Measurements from ENCODE around the gene PDGFB. TPM values are rescaled to one million over a fixed set of nuclear protein-coding genes. Genes with fewer than 3 reads are reported as not detected.

Gene PDGFB
- total RNA-seq, 1 donor from 2014 or later: 27.3 TPM

GRCh38 chr22:39246690-39247332 lies 2.0 kb upstream of the PDGFB start:
- Histone ChIP-seq H3K27me3 (ENCODE audit: insufficient read depth, low read length) (peaks cover 39% of the 10 kb centered on the region), H3K4me1 (ENCODE audit: insufficient read depth, low read length) (peaks cover 12% of the 10 kb centered on the region), H3K9ac (ENCODE audit: low read length) (no peak overlapping the region), H4K20me1 (ENCODE audit: insufficient read depth, low read length) (no peaks in the 10 kb centered on the region), H3K4me2 (ENCODE audit: low read length) (no peak overlapping the region), H2AFZ (ENCODE audit: low read depth, low read length) (no peak overlapping the region), H3K79me2 (ENCODE audit: insufficient read depth, low read length) (no peaks in the 10 kb centered on the region), H3K36me3 (ENCODE audit: insufficient read depth, low read length) (no peaks in the 10 kb centered on the region), H3K27ac (ENCODE audit: low read depth, low read length) (no peak overlapping the region), H3K4me3 (ENCODE audit: insufficient read depth, low read depth, low read length) (no peak overlapping the region), H3K9me3 (ENCODE audit: insufficient read depth, low read depth, low read length) (no peaks in the 10 kb centered on the region)
- Mint-ChIP-seq H3K4me3 (ENCODE audit: unreplicated experiment) (peak overlapping the region; percentile 16), H3K4me1 (ENCODE audit: low read depth, unreplicated experiment) (no peaks in the 10 kb centered on the region), H3K27ac (ENCODE audit: unreplicated experiment) (no peak overlapping the region), H3K9me3 (ENCODE audit: unreplicated experiment) (no peaks in the 10 kb centered on the region), H3K27me3 (ENCODE audit: low read depth, unreplicated experiment) (peaks cover 14% of the 10 kb centered on the region), H3K36me3 (ENCODE audit: low read depth, unreplicated experiment) (no peaks in the 10 kb centered on the region)
- DNase-seq (ENCODE audit: low read depth): no peak
- TF ChIP-seq, protein P1, sequence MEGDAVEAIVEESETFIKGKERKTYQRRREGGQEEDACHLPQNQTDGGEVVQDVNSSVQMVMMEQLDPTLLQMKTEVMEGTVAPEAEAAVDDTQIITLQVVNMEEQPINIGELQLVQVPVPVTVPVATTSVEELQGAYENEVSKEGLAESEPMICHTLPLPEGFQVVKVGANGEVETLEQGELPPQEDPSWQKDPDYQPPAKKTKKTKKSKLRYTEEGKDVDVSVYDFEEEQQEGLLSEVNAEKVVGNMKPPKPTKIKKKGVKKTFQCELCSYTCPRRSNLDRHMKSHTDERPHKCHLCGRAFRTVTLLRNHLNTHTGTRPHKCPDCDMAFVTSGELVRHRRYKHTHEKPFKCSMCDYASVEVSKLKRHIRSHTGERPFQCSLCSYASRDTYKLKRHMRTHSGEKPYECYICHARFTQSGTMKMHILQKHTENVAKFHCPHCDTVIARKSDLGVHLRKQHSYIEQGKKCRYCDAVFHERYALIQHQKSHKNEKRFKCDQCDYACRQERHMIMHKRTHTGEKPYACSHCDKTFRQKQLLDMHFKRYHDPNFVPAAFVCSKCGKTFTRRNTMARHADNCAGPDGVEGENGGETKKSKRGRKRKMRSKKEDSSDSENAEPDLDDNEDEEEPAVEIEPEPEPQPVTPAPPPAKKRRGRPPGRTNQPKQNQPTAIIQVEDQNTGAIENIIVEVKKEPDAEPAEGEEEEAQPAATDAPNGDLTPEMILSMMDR (IDR thresholded peaks at IDR 0.05; ENCODE audit: insufficient read depth, low read depth, low read length): no peak
- no peak for TF ChIP-seq EZH2 (IDR thresholded peaks at IDR 0.05; ENCODE audit: insufficient read depth, low read length)
- no peak for FAIRE-seq

DNA sequence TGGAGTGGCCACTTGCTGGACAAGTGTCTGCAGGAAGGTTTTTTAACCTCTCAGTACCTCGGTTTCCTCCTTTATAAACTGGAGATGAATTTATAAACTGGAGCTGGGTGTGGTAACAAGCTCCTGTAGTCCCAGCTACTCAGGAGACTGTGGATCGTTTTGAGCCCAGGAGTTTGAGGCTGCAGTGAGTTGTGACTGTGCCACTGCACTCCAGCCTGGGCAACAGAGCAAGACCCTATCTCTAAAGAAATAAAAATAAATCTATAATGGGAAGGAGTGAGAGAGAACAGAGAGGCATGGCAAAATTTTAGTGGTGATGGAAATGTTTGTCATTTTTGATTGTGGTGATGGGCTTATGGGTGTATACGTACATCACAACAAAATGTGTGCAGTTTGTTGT lies 1.4 kb upstream of the PDGFB start:
- no peak overlapping the region for H3K4me3 Mint-ChIP-seq (ENCODE audit: unreplicated experiment)

More for the DNA sequence above, 1.4 kb upstream of the PDGFB start:
- H3K36me3 Mint-ChIP-seq (ENCODE audit: low read depth, unreplicated experiment): peaks cover 2% of the 10 kb centered on the region
- H3K4me3 ChIP-seq (ENCODE audit: insufficient read depth, low read depth, low read length): no peak overlapping the region
- H3K27ac Mint-ChIP-seq (ENCODE audit: unreplicated experiment): no peak overlapping the region
- DNase-seq (ENCODE audit: low read depth) (no peak), FAIRE-seq (no peak)
- H3K9me3 Mint-ChIP-seq (ENCODE audit: unreplicated experiment): no peaks in the 10 kb centered on the region
- H3K4me2 ChIP-seq (ENCODE audit: low read length): no peak overlapping the region
- H3K27ac ChIP-seq (ENCODE audit: low read depth, low read length): no peak overlapping the region
- H3K79me2 ChIP-seq (ENCODE audit: insufficient read depth, low read length): no peaks in the 10 kb centered on the region
- TF ChIP-seq, protein P1 (IDR thresholded peaks at IDR 0.05; ENCODE audit: insufficient read depth, low read depth, low read length): no peak
- TF ChIP-seq EZH2 (IDR thresholded peaks at IDR 0.05; ENCODE audit: insufficient read depth, low read length): no peak
- peaks cover 6% of the 10 kb centered on the region for H3K4me1 Mint-ChIP-seq (ENCODE audit: low read depth, unreplicated experiment)
- no peaks in the 10 kb centered on the region for H3K9me3 ChIP-seq (ENCODE audit: insufficient read depth, low read depth, low read length)
- H3K27me3 ChIP-seq (ENCODE audit: insufficient read depth, low read length): peaks cover 44% of the 10 kb centered on the region
- peaks cover 14% of the 10 kb centered on the region for H3K27me3 Mint-ChIP-seq (ENCODE audit: low read depth, unreplicated experiment)
- no peak overlapping the region for H2AFZ ChIP-seq (ENCODE audit: low read depth, low read length)
- H3K9ac ChIP-seq (ENCODE audit: low read length): no peak overlapping the region
- peaks cover 2% of the 10 kb centered on the region for H4K20me1 ChIP-seq (ENCODE audit: insufficient read depth, low read length)
- peaks cover 12% of the 10 kb centered on the region for H3K4me1 ChIP-seq (ENCODE audit: insufficient read depth, low read length)
- H3K36me3 ChIP-seq (ENCODE audit: insufficient read depth, low read length): no peaks in the 10 kb centered on the region
